Measurements from ENCODE around the gene TRIM42. TPM values are rescaled to one million over a fixed set of nuclear protein-coding genes. Genes with fewer than 3 reads are reported as not detected.
A peak's percentile ranks its signal among the peaks of the same experiment; 100 is the strongest.

The TRIM42 gene
- total and polyA plus RNA-seq, 5 donors: not detected

GRCh38 chr3:140731440-140732119 is 53.7 kb downstream of the TRIM42 start:
- no peak for ATAC-seq
- no peak for DNase-seq
- no peak overlapping the region for H3K4me3 ChIP-seq (ENCODE audit: low read length)
- H3K27ac ChIP-seq (ENCODE audit: low read length): no peak overlapping the region
- WGBS: 85% methylated on average over 6 of the region's 6 CpGs
- H3K9me3 ChIP-seq (ENCODE audit: control insufficient read depth, low read length): no peaks in the 10 kb centered on the region
- H3K27me3 ChIP-seq (ENCODE audit: control insufficient read depth, insufficient read depth): no peaks in the 10 kb centered on the region
- intact Hi-C loops (cut with DNase I): loop anchor here in 2 of 4 donors (10.0 kb wide), 2 partner anchors 787 to 797 kb away; partner anchors contain the start of gene CLSTN2 (in 1 of the 2)
- H3K4me1 ChIP-seq (ENCODE audit: control insufficient read depth, insufficient read depth, low read length): no peaks in the 10 kb centered on the region

- Histone ChIP-seq H3K9me3 (ENCODE audit: control insufficient read depth, low read length) (no peaks in the 10 kb centered on the region), H3K27me3 (ENCODE audit: control insufficient read depth, insufficient read depth) (no peaks in the 10 kb centered on the region), H3K4me1 (ENCODE audit: control insufficient read depth, insufficient read depth, low read length) (no peaks in the 10 kb centered on the region), H3K4me3 (ENCODE audit: low read length) (no peak overlapping the region), H3K27ac (ENCODE audit: low read length) (no peak overlapping the region)
- DNase-seq: no peak
- no peak for ATAC-seq
- intact Hi-C loops (cut with DNase I): loop anchor here in 2 of 4 donors (10.0 kb wide), 2 partner anchors 789 to 799 kb away; partner anchors contain the start of gene CLSTN2 (in 1 of the 2)
- 62% methylated on average over 3 of the region's 3 CpGs for WGBS
Measured at GRCh38 chr3:140733623-140734022, 55.8 kb downstream of the TRIM42 start.

GRCh38 chr3:140736863-140737460 is 59.1 kb downstream of the TRIM42 start:
- 30% methylated on average over 5 of the region's 5 CpGs for WGBS
- no peak overlapping the region for H3K4me3 ChIP-seq (ENCODE audit: low read length)

GRCh38 chr3:140742116-140742515 is 64.3 kb downstream of the TRIM42 start:
- Histone ChIP-seq H3K9me3 (ENCODE audit: control insufficient read depth, low read length) (no peaks in the 10 kb centered on the region), H3K4me3 (ENCODE audit: low read length) (no peak overlapping the region), H3K27ac (ENCODE audit: low read length) (no peak overlapping the region), H3K4me1 (ENCODE audit: control insufficient read depth, insufficient read depth, low read length) (no peaks in the 10 kb centered on the region), H3K27me3 (ENCODE audit: control insufficient read depth, insufficient read depth) (no peaks in the 10 kb centered on the region)
- DNase-seq (no peak), ATAC-seq (no peak)
- intact Hi-C loops (cut with DNase I): no loop called here
- 90% methylated on average over 2 of the region's 2 CpGs for WGBS

More at GRCh38 chr3:140736863-140737460, 59.1 kb downstream of the TRIM42 start:
- no peak overlapping the region for H3K27ac ChIP-seq (ENCODE audit: low read length)
- H3K27me3 ChIP-seq (ENCODE audit: control insufficient read depth, insufficient read depth): no peaks in the 10 kb centered on the region
- H3K9me3 ChIP-seq (ENCODE audit: control insufficient read depth, low read length): no peaks in the 10 kb centered on the region
- no peaks in the 10 kb centered on the region for H3K4me1 ChIP-seq (ENCODE audit: control insufficient read depth, insufficient read depth, low read length)
- peak; percentile 59 to 86 (median 73) for DNase-seq
- ATAC-seq: peak; percentile 56 to 82
- intact Hi-C loops (cut with DNase I): loop anchor here in 2 of 4 donors (2.0 to 10.0 kb wide), 3 partner anchors 184 to 802 kb away; partner anchors contain the start of gene CLSTN2 (in 1 of the 2)

- intact Hi-C loops (cut with DNase I): no loop called here
- H3K27ac ChIP-seq (ENCODE audit: low read length): no peak overlapping the region
- ATAC-seq (no peak), DNase-seq (no peak)
- H3K27me3 ChIP-seq (ENCODE audit: control insufficient read depth, insufficient read depth): no peaks in the 10 kb centered on the region
- H3K9me3 ChIP-seq (ENCODE audit: control insufficient read depth, low read length): no peaks in the 10 kb centered on the region
- no peak overlapping the region for H3K4me3 ChIP-seq (ENCODE audit: low read length)
- 64% methylated on average over 3 of the region's 3 CpGs for WGBS
- no peaks in the 10 kb centered on the region for H3K4me1 ChIP-seq (ENCODE audit: control insufficient read depth, insufficient read depth, low read length)
Measured at GRCh38 chr3:140748171-140748570, 70.3 kb downstream of the TRIM42 start.

GRCh38 chr3:140748903-140749302 is 71.0 kb downstream of the TRIM42 start:
- H3K4me3 ChIP-seq (ENCODE audit: low read length): no peak overlapping the region
- DNase-seq: no peak
- no peaks in the 10 kb centered on the region for H3K4me1 ChIP-seq (ENCODE audit: control insufficient read depth, insufficient read depth, low read length)
- intact Hi-C loops (cut with DNase I): no loop called here
- H3K27me3 ChIP-seq (ENCODE audit: control insufficient read depth, insufficient read depth): no peaks in the 10 kb centered on the region
- no peak overlapping the region for H3K27ac ChIP-seq (ENCODE audit: low read length)
- no peaks in the 10 kb centered on the region for H3K9me3 ChIP-seq (ENCODE audit: control insufficient read depth, low read length)
- no peak for ATAC-seq
- WGBS: 84% methylated on average over 1 of the region's 1 CpG

All from right cardiac atrium (tissue), 5 donors.